Kidney tubule cell (primary cell): ENCODE data around the gene DIO3.
"Not testable (repeated sequence)": the region's sequence is repeated elsewhere in the genome, so short reads cannot be mapped to it uniquely, and the experiment has no call there.

Source experiments
- DNase-seq: peaks from one replicate; pipeline ENCODE4 v3.0.0-alpha.2; 2018; ENCODE audit warnings: low spot score

DIO3 gene

GRCh38 chr14:101543814-101544213 lies 17.5 kb upstream of the DIO3 start:
- no peak for DNase-seq

- DNase-seq: no peak
Observed at GRCh38 chr14:101544550-101544949, 16.7 kb upstream of the DIO3 start.

- DNase-seq: no peak
Observed at GRCh38 chr14:101546706-101547105, 14.6 kb upstream of the DIO3 start.

GRCh38 chr14:101547107-101547738 lies 14.1 kb upstream of the DIO3 start:
- no peak for DNase-seq

DNA sequence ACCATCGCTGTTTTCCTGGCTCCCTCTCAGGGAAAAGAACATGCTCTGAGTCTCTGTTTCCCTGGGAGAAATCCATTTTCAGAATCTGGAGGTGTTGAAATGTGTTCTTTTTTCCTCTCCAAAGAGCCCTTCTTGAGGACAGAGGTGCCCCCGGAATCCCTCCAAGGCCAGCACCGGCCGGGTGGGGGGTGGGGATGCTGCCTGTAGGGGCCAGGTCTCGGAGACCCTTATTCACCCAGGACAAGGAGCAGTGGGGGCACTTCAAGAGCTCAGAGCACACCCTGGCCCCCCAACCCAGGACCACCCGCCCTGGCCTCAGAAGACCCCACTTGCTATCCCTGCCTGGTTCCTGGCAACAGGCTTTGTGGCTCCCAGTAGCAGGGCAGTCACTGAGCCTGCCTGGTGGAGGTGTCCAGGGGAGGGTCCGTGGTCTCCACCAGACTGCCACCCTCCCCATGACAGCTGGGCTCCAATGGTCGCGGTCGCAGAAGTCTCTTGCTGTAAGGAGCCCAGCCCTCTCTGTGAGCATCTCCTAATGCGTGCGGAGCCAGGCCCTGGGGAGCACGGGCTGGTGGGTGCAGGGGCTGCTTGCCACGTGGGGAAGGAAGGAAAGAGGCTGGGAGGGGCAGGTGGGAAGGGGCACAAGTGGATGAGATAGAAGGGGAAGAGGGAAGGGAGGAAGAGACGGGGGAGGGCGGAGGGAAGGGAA lies 13.2 kb upstream of the DIO3 start:
- no peak for DNase-seq

DNA sequence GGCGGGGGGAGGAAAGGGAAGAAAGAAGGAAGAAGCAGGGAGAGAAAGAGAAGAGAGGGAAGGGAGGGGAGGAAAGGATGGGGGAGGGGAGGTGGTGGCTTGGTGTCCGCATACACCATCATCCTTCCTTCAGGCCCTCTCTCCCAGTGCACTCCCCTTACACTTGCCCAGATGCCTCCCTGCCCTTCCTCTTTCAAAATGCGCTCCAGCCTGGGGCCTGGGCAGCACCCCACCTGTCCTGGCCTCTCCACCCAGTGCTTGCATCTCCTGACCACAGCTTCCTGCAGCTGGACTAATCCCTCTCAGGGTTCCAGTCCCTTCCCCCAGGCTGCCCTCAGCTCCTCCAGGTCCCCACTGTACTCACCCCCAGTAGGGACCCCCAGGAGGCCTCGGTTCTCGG lies 12.6 kb upstream of the DIO3 start:
- no peak for DNase-seq

DNA sequence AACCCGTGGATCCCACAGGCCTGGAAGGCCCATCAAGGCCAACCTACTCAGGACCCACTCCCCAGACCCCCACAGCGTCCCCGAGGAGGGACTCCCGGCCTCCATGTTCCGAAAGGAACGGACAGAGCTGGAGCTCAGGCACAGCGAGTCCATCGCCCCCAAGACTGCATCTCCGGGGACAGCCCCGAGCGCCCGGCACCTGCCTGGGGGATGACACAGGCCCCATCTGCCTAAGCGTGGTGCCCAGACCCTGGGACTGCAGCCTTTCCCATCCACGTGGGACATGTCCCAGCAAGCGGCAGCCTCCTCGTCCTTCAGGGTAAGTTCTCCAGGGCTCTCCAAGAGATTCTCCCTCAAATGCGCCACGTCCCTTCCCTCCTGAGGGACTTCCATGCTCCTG lies 12.1 kb upstream of the DIO3 start:
- DNase-seq: no peak

- DNase-seq: not testable (repeated sequence)
Observed at GRCh38 chr14:101550202-101550912, 10.9 kb upstream of the DIO3 start.

DNA sequence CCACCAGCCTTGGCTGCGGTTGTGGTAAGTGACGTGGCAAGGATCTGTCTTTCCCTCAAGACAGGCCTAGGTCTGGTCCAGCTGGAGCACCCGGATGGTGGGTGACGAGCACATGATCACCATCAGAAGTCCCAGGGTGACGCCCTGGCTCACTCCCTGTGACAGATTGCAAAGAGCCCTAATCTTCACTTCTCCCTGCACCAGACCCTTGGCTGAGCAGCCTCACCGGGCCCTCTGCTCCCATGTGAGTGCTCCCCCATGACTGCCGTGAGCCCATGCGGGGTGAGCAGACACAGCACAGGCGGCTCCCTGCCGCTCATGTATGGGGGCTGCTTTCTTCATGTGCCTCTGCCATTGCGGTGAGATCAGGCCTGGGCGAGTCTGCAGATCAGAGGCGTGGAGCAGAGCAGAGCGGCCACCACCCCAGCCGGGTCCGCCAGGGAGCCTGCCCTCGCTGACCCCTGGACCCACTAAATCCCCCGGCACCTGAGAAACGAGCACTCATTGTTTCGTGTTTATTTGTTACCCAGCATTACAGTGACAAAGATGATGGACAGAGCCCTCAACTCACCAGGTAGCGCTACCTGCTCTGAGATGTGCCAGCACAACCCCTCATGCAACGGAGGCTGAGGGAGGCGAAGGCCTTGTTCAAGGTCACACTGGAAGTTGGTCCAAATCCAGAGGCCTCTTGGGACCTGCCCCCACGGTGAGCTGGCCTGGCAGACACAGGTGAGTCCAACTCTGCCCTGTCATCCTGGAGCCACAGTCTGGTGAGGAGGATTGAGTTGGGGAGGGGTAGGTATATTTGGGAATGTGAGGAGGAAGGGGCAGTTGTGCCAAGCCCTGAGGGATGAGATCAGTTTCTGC lies 9.3 kb upstream of the DIO3 start:
- DNase-seq: no peak

- DNase-seq: no peak
Observed at GRCh38 chr14:101552786-101553231, 8.5 kb upstream of the DIO3 start.

DNA sequence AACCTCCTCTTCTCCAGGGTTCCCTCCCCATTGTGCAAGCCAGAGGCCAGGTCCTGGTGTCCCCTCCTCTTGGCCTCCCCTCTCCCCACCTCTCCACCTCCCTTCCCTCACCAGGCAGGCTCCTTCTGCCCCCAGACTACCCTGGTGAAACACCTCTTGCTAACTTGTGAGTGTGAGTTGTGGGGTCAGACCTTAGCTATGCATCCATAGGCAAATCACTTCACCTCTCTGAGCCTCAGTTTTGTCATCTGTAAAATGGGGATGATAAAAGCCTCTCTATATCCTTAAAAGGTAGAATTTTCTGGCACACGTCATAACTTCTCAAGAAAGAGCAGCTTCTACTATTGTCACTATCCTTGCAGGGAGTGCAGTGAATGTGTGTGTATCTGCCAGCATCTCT lies 7.9 kb upstream of the DIO3 start:
- DNase-seq: no peak

GRCh38 chr14:101553931-101554330 lies 7.4 kb upstream of the DIO3 start:
- no peak for DNase-seq

DNA sequence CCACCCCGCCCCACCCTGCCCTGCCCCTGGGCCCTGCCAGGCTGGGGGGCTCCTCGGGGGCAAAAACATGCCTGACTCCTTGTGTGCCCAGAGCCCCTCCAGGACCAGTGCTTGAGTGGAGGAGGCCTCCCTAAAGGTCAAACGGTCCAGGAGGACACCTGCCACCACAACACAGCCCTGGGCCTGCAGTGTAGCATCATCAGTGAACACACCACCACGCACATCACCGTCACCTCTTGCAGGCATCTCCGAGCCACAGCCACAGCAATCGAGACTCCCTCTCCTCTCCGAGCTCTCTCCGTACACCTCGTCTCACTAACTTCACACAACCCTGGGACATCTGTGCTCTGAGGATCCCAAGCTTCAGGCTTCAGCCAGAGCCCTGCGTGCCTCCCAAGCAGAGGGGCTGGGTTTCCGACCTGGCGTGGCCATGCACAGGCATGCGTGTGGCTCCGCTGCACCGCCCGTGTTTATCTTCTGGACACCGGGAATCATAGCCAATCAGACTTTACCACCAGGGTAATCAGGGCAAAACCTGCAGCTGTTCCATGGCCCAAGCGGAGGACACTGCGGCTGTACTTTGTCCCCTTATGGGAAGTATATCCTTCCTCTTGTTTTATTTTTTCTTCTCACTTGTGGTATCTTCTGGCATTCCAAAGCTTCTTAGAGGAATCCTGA lies 6.2 kb upstream of the DIO3 start:
- DNase-seq: no peak

GRCh38 chr14:101555669-101556043 lies 5.6 kb upstream of the DIO3 start:
- DNase-seq: not testable (repeated sequence)

- no peak for DNase-seq
Observed at GRCh38 chr14:101556131-101556530, 5.2 kb upstream of the DIO3 start.

DNA sequence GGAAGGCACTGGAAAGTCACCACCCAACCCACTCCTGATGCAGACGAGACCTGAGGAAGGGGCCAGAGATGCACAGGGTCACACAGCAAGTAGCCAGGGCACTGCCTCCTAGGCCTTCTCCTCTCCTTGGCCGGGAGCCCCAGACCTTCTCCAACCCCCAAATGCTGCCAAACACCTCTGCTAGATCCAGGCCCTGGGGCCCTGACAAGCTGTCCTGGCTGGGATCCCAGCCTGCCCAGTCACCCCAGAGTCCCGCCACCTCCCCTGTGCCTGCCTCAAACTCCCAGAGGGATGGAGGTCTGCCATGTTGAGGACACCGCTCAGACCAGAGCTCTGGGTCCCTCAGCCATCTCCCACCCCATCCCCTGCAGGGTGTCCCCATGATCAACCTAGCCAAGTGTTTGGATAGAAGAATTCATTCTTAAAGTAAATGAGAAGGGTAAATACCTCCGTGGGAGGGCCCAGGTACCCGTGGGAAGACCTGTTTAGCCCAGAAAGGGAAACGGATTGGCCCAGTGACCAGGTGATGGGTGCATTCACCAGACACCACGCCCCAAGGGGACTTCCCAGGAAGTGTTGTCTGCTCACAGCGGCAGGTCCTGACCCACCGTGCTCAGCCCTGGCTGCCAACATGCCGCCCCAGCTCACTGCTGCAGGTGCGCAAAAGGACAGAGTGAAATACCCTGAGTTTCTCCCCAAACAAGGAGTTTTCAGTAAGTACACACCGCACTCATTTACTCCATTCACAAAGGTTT lies 4.6 kb upstream of the DIO3 start:
- DNase-seq: no peak

DNA sequence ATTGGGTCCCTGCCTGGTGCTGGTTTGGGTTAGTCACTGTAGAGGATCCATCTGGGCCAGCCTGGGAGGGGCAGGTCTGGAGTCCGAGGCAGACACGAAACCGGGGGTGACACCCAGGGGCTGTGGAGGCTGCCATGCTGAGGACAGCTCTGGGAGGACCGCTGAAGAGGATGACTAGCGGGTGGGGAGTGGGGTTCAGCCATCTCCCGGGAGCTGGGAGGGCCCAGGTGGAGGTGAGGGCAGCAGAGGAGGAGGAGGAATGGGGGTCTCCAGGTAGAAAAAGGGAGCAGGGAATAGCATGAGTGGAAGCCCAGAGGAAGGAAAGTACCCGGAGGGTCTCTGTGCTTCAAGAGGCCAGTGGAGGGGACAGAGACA lies 4.0 kb upstream of the DIO3 start:
- no peak for DNase-seq

DNA sequence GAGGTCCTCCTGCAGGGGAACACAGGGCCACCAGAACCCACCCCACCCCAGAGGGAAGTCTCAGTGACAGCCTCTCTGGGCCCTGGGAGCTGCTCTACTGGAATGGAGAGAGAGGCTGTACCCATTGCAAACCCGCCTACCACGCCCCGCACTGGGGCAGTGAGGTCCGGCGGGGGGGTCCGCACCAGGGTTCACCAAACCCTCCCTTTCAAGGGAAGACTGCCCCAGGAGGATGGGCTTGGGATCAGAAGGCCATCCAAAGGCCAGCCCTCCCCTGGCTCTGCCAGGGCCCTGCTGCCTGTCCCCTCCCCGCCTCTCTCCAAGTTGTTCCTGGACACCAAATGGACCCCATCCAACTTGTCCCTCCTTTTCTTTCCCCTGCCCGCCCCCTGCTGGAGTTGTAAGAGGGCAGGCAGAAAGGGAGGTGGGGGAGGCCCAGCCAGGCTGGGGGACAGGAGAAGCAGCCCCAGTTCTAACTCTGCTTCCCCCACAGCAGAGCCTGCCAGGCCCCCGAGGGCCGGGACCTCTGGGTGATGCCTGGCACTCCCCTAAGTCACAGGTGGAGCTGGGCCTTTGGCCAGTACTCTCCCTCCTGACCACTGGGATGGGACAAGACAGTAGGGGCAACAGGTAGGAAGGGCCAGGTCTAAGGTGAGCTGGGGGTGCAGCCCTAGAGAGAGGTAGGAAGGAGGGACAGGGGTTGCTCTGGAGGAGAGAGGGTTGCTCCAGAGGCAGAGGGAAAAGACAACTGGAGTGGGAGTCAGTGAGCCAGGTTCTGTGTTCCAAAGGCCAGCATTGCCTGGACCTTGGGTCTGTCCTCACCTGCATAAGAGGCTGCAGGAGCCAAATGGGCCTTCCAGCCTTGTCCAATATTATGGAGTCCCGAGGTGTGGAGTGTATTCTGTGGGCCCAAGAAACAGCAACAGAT lies 3.2 kb upstream of the DIO3 start:
- DNase-seq: no peak

- no peak for DNase-seq
Observed at GRCh38 chr14:101558739-101559240, 2.5 kb upstream of the DIO3 start.

GRCh38 chr14:101559250-101559623 lies 2.1 kb upstream of the DIO3 start:
- DNase-seq: no peak
